ENCODE measurements around the gene SOD2. TPM values are rescaled to one million over a fixed set of nuclear protein-coding genes. Genes with fewer than 3 reads are reported as not detected.
"Not testable (repeated sequence)": the region's sequence is repeated elsewhere in the genome, so short reads cannot be mapped to it uniquely, and the experiment has no call there.

The SOD2 gene
- total and polyA plus RNA-seq, 11 donors: 263 to 1,000 (median 737) TPM

- Histone ChIP-seq H3K36me3 (peaks cover 0 to 54% (median 51%) of the 10 kb centered on the region in 9 donors), H3K9me3 (no peaks in the 10 kb centered on the region), H3K4me1 (peaks cover 0 to 74% (median 29%) of the 10 kb centered on the region in 12 donors), H3K4me3 (no peak overlapping the region), H3K27me3 (no peaks in the 10 kb centered on the region), H3K27ac (no peak overlapping the region)
- WGBS, 4 donors: 85 to 93% (median 89%) methylated on average over 7 of the region's 7 CpGs
- no peak for TF ChIP-seq POLR2A (IDR thresholded peaks at IDR 0.05)
- no peak for TF ChIP-seq CTCF (IDR thresholded peaks at IDR 0.05)
- intact Hi-C loops (cut with DNase I): no loop called here
- DNase-seq (no peak), ATAC-seq (no peak)
Observed at GRCh38 chr6:159736908-159737307, 43.9 kb upstream of the SOD2 start.

GRCh38 chr6:159733395-159733794, 40.4 kb upstream of the SOD2 start:
- H3K36me3 ChIP-seq: peaks cover 0 to 28% (median 15%) of the 10 kb centered on the region in 9 donors
- H3K27me3 ChIP-seq; H3K27ac ChIP-seq; H3K9me3 ChIP-seq; H3K4me3 ChIP-seq; DNase-seq; ATAC-seq; intact Hi-C loops (cut with DNase I): not testable (repeated sequence)
- H3K4me1 ChIP-seq: peaks cover 3 to 95% (median 55%) of the 10 kb centered on the region in 12 donors
- 90 to 98% (median 94%) methylated on average over 12 of the region's 12 CpGs for WGBS, 4 donors

GRCh38 chr6:159732550-159732949, 39.5 kb upstream of the SOD2 start:
- H3K27ac ChIP-seq; H3K4me3 ChIP-seq; DNase-seq; H3K9me3 ChIP-seq; H3K27me3 ChIP-seq; ATAC-seq; intact Hi-C loops (cut with DNase I): not testable (repeated sequence)
- WGBS, 4 donors: 91 to 96% (median 91%) methylated on average over 12 of the region's 12 CpGs
- H3K4me1 ChIP-seq: peaks cover 3 to 86% (median 54%) of the 10 kb centered on the region in 12 donors
- H3K36me3 ChIP-seq: peaks cover 0 to 19% (median 7%) of the 10 kb centered on the region in 9 donors

- ATAC-seq: no peak
- no peak for DNase-seq
- Histone ChIP-seq H3K27ac (peak overlapping the region in 2 of 12 donors; percentile 1 to 6), H3K27me3 (no peaks in the 10 kb centered on the region), H3K36me3 (peaks cover 0 to 10% (median 0%) of the 10 kb centered on the region in 9 donors), H3K9me3 (no peaks in the 10 kb centered on the region), H3K4me3 (peak overlapping the region in 3 of 12 donors; percentile 88 to 93 (median 93)), H3K4me1 (peaks cover 3 to 77% (median 52%) of the 10 kb centered on the region in 12 donors)
- no peak for TF ChIP-seq POLR2A (IDR thresholded peaks at IDR 0.05)
- no peak for TF ChIP-seq CTCF (IDR thresholded peaks at IDR 0.05)
- WGBS, 4 donors: 57 to 66% (median 61%) methylated on average over 6 of the region's 6 CpGs
- intact Hi-C loops (cut with DNase I): no loop called here
Observed at GRCh38 chr6:159730332-159730676, 37.3 kb upstream of the SOD2 start.

GRCh38 chr6:159729598-159730331, 36.7 kb upstream of the SOD2 start:
- peaks cover 3 to 77% (median 52%) of the 10 kb centered on the region in 12 donors for H3K4me1 ChIP-seq
- peak overlapping the region in 3 of 12 donors; percentile 1 to 99 (median 98) for H3K27ac ChIP-seq
- H3K36me3 ChIP-seq: peaks cover 0 to 10% (median 0%) of the 10 kb centered on the region in 9 donors
- ATAC-seq: no peak
- intact Hi-C loops (cut with DNase I): loop anchor here in 7 of 10 donors (5.0 kb wide), 4 partner anchors 33 to 63 kb away; partner anchors contain the start of genes TCP1 (in 4 of the 7), ACAT2 (in 1 of the 7), MRPL18 (in 1 of the 7) and SOD2 (in 1 of the 7)
- 18 to 24% (median 19%) methylated on average over 4 of the region's 4 CpGs for WGBS, 4 donors
- H3K4me3 ChIP-seq: peak overlapping the region in 9 of 12 donors; percentile 5 to 98 (median 93)
- no peaks in the 10 kb centered on the region for H3K9me3 ChIP-seq
- no peak for DNase-seq
- H3K27me3 ChIP-seq: no peaks in the 10 kb centered on the region
- no peak for TF ChIP-seq POLR2A (IDR thresholded peaks at IDR 0.05)
- TF ChIP-seq CTCF (IDR thresholded peaks at IDR 0.05): no peak

Measured in heart left ventricle (tissue), 16 donors.